ENCODE measurements around the gene LY6G6D. TPM values are rescaled to one million over a fixed set of nuclear protein-coding genes. Genes with fewer than 3 reads are reported as not detected.

LY6G6D gene
- total RNA-seq, 2 experiments from 2014 or later = not detected

DNA sequence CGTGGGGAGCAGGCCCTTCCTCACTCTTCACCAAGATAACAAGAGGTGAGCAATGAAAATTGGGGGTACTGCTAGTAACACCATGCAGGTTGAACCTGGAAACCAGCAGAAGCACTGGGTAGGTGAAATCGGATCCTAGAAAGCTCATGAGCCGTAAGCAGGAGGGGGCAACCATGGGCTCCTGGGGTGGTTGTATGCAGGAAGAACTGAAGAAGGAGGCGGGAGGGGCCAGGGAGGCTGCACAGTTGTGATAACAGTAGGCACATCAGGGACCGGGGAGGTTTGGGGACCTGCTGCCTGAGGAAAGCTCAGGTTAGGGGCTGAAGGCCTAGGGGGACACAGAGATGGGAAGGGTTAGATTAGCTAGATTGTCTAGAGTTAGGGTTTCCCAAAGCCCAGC is 28.7 kb upstream of the LY6G6D start:
- Mint-ChIP-seq H3K36me3 (peaks cover 10% of the 10 kb centered on the region), H3K4me3 (no peak overlapping the region), H3K4me1 (peaks cover 2% of the 10 kb centered on the region), H3K27me3 (no peaks in the 10 kb centered on the region), H3K27ac (no peak overlapping the region), H3K9me3 (ENCODE audit: low read depth) (no peaks in the 10 kb centered on the region)
- CTCF ChIA-PET = interaction anchor here (1.5 kb wide), 1 partner anchor 52 kb away, joined by 3 read pairs; no protein-coding TSS in a partner anchor
- ATAC-seq (no peak), DNase-seq (no peak)

GRCh38 chr6:31687321-31687720 is 27.8 kb upstream of the LY6G6D start:
- no peaks in the 10 kb centered on the region for H3K4me1 Mint-ChIP-seq
- H3K9me3 Mint-ChIP-seq (ENCODE audit: low read depth) = no peaks in the 10 kb centered on the region
- no peak overlapping the region for H3K27ac Mint-ChIP-seq
- no peak overlapping the region for H3K4me3 Mint-ChIP-seq
- no peak for DNase-seq
- no peak for ATAC-seq
- H3K27me3 Mint-ChIP-seq = no peaks in the 10 kb centered on the region
- CTCF ChIA-PET = interaction anchor here (1.5 kb wide), 1 partner anchor 52 kb away, joined by 3 read pairs; no protein-coding TSS in a partner anchor
- H3K36me3 Mint-ChIP-seq = peaks cover 12% of the 10 kb centered on the region

- H3K36me3 Mint-ChIP-seq = peaks cover 14% of the 10 kb centered on the region
- no peaks in the 10 kb centered on the region for H3K9me3 Mint-ChIP-seq (ENCODE audit: low read depth)
- CTCF ChIA-PET = interaction anchor here (1.5 kb wide), 1 partner anchor 51 kb away, joined by 3 read pairs; no protein-coding TSS in a partner anchor
- H3K27me3 Mint-ChIP-seq = no peaks in the 10 kb centered on the region
- H3K27ac Mint-ChIP-seq = no peak overlapping the region
- H3K4me3 Mint-ChIP-seq = no peak overlapping the region
- ATAC-seq = no peak
- H3K4me1 Mint-ChIP-seq = no peaks in the 10 kb centered on the region
- DNase-seq = no peak
Measured at GRCh38 chr6:31687860-31688693, 27.1 kb upstream of the LY6G6D start.

GRCh38 chr6:31689249-31690110 is 25.7 kb upstream of the LY6G6D start:
- CTCF ChIA-PET = interaction anchor here (1.4 to 2.1 kb wide), 2 partner anchors 8 to 67 kb away, joined by 3 to 6 read pairs; partner anchors contain the start of gene LY6G5C
- H3K9me3 Mint-ChIP-seq (ENCODE audit: low read depth) = no peaks in the 10 kb centered on the region
- H3K4me1 Mint-ChIP-seq = no peaks in the 10 kb centered on the region
- H3K27ac Mint-ChIP-seq = no peak overlapping the region
- peaks cover 14% of the 10 kb centered on the region for H3K36me3 Mint-ChIP-seq
- H3K27me3 Mint-ChIP-seq = no peaks in the 10 kb centered on the region
- H3K4me3 Mint-ChIP-seq = no peak overlapping the region
- ATAC-seq (peak; percentile 53), DNase-seq (no peak)

DNA sequence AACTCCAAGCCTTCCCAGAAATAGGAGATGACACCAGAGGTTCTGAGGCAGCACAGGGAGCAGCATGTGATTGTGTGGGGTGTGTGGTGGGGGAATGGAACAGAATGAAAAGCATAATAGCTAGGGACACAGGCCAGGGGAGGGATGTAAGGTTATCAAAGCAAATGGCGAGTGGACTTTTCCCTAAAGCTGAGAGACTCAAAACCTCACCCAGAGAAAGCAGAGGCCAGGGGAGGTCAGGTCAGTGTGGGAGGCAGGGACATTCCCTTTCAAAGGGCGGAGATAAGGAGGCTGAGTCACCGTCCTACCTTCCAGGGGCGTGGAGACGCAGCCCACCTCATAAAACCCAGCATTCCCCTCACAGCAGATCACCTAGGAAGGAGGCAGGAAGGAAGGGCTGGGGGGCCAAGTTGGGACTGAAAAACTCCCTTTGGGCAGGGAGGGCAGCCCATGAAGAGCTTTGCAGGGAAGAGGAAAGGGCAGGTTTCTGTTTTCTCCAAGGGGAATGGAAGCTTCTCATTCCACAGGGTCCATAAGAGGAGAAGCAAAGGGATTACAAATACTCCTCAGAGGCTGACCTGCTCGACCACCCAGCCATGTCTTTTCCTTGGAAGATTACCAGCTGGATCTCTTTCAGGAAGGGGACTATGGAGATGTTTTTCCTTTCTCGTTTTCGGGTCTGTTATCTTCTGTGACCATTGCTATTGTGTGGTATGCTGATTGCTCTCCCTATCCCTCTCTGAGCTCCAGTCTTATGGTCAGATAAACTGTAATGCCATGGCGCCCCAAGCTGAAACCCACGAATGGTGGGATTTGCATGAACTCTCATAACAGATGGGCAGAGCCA is 24.7 kb upstream of the LY6G6D start:
- Mint-ChIP-seq H3K27ac (no peak overlapping the region), H3K4me3 (no peak overlapping the region)
- no peak for ATAC-seq

DNA sequence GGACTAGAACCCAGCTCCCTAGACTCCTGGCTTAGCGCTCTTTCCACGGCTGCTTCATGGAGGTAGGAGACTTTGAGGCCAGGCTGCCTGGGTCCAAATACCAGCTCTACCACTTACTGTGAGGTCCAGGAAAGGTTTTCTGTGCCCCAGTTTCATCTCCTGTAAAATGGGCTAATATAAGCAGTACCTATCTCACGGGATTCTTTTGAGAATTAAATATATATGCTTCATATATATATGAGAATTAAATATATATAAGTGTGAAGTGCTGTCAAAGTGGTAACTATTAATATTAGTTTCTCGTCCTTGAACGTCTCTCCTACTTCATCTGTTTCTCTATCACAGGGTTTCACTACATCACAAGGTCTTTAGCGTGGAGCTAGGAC is 24.1 kb upstream of the LY6G6D start:
- no peaks in the 10 kb centered on the region for H3K9me3 Mint-ChIP-seq (ENCODE audit: low read depth)
- H3K27me3 Mint-ChIP-seq = no peaks in the 10 kb centered on the region
- peaks cover 18% of the 10 kb centered on the region for H3K36me3 Mint-ChIP-seq
- CTCF ChIA-PET = interaction anchor here (1.0 to 2.1 kb wide), 2 partner anchors 10 to 100 kb away, joined by 4 to 6 read pairs; partner anchors contain the start of gene LY6G5C
- H3K27ac Mint-ChIP-seq = no peak overlapping the region
- no peak for ATAC-seq
- no peak overlapping the region for H3K4me3 Mint-ChIP-seq
- H3K4me1 Mint-ChIP-seq = no peaks in the 10 kb centered on the region
- DNase-seq = no peak

More for the DNA sequence above, 24.7 kb upstream of the LY6G6D start:
- DNase-seq = no peak
- Mint-ChIP-seq H3K27me3 (no peaks in the 10 kb centered on the region), H3K9me3 (ENCODE audit: low read depth) (no peaks in the 10 kb centered on the region), H3K36me3 (peaks cover 18% of the 10 kb centered on the region), H3K4me1 (no peaks in the 10 kb centered on the region)
- CTCF ChIA-PET = interaction anchor here (1.0 to 2.1 kb wide), 3 partner anchors 9 to 101 kb away, joined by 3 to 6 read pairs (median 4); partner anchors contain the start of gene LY6G5C

- H3K4me1 Mint-ChIP-seq = no peaks in the 10 kb centered on the region
- H3K36me3 Mint-ChIP-seq = peaks cover 20% of the 10 kb centered on the region
- CTCF ChIA-PET = interaction anchor here (1.0 to 2.1 kb wide), 3 partner anchors 10 to 100 kb away, joined by 3 to 6 read pairs (median 4); partner anchors contain the start of gene LY6G5C
- no peaks in the 10 kb centered on the region for H3K27me3 Mint-ChIP-seq
- ATAC-seq (no peak), DNase-seq (no peak)
- no peak overlapping the region for H3K27ac Mint-ChIP-seq
- no peak overlapping the region for H3K4me3 Mint-ChIP-seq
- H3K9me3 Mint-ChIP-seq (ENCODE audit: low read depth) = no peaks in the 10 kb centered on the region
Measured at GRCh38 chr6:31691564-31692108, 23.5 kb upstream of the LY6G6D start.

DNA sequence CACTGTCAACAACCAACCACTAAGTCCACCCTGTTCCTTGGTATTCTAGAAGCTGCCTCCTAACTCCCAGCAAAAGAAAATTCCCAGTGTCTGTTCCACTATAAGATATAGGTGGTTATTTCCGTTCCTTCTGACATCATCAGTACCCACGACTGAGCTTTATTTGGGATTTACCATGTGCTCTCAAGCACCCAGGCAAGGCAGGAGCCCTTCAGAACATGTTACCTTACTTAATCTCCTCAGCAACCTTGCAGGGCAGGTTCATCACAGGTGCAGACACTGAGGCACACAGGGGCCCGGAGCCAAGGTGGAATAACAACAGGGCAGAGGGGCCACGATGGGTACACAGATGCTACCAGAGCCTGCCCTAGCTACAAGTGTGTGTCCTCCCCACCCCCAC is 22.8 kb upstream of the LY6G6D start:
- DNase-seq (no peak), ATAC-seq (no peak)
- CTCF ChIA-PET = interaction anchor here (0.6 to 1.5 kb wide), 2 partner anchors 19 to 138 kb away, joined by 3 read pairs; no protein-coding TSS in a partner anchor
- peaks cover 25% of the 10 kb centered on the region for H3K36me3 Mint-ChIP-seq
- peaks cover 1% of the 10 kb centered on the region for H3K4me1 Mint-ChIP-seq
- no peaks in the 10 kb centered on the region for H3K9me3 Mint-ChIP-seq (ENCODE audit: low read depth)
- H3K27ac Mint-ChIP-seq = no peak overlapping the region
- H3K4me3 Mint-ChIP-seq = no peak overlapping the region
- no peaks in the 10 kb centered on the region for H3K27me3 Mint-ChIP-seq

- Mint-ChIP-seq H3K9me3 (ENCODE audit: low read depth) (no peaks in the 10 kb centered on the region), H3K27me3 (no peaks in the 10 kb centered on the region), H3K4me3 (no peak overlapping the region), H3K4me1 (peaks cover 6% of the 10 kb centered on the region), H3K36me3 (peaks cover 26% of the 10 kb centered on the region), H3K27ac (no peak overlapping the region)
- CTCF ChIA-PET = interaction anchor here (0.6 to 1.6 kb wide), 3 partner anchors 11 to 137 kb away, joined by 3 to 4 read pairs (median 3); partner anchors contain the start of gene ABHD16A
- ATAC-seq (no peak), DNase-seq (no peak)
Measured at GRCh38 chr6:31692886-31693285, 22.3 kb upstream of the LY6G6D start.

- H3K27ac Mint-ChIP-seq = no peak overlapping the region
- H3K27me3 Mint-ChIP-seq = no peaks in the 10 kb centered on the region
- CTCF ChIA-PET = interaction anchor here (1.2 to 1.6 kb wide), 2 partner anchors 10 to 45 kb away, joined by 3 to 4 read pairs; partner anchors contain the start of gene ABHD16A
- H3K4me3 Mint-ChIP-seq = no peak overlapping the region
- peaks cover 8% of the 10 kb centered on the region for H3K4me1 Mint-ChIP-seq
- no peaks in the 10 kb centered on the region for H3K9me3 Mint-ChIP-seq (ENCODE audit: low read depth)
- DNase-seq (no peak), ATAC-seq (no peak)
- H3K36me3 Mint-ChIP-seq = peaks cover 28% of the 10 kb centered on the region
Measured at GRCh38 chr6:31693535-31693934, 21.6 kb upstream of the LY6G6D start.

- peak overlapping the region; percentile 69 for H3K27ac Mint-ChIP-seq
- CTCF ChIA-PET = no interaction called here
- H3K9me3 Mint-ChIP-seq (ENCODE audit: low read depth) = no peaks in the 10 kb centered on the region
- peaks cover 31% of the 10 kb centered on the region for H3K4me1 Mint-ChIP-seq
- peak; percentile 37 for ATAC-seq
- no peak for DNase-seq
- no peaks in the 10 kb centered on the region for H3K27me3 Mint-ChIP-seq
- no peak overlapping the region for H3K4me3 Mint-ChIP-seq
- H3K36me3 Mint-ChIP-seq = peaks cover 30% of the 10 kb centered on the region
Measured at GRCh38 chr6:31697555-31697954, 17.6 kb upstream of the LY6G6D start.

DNA sequence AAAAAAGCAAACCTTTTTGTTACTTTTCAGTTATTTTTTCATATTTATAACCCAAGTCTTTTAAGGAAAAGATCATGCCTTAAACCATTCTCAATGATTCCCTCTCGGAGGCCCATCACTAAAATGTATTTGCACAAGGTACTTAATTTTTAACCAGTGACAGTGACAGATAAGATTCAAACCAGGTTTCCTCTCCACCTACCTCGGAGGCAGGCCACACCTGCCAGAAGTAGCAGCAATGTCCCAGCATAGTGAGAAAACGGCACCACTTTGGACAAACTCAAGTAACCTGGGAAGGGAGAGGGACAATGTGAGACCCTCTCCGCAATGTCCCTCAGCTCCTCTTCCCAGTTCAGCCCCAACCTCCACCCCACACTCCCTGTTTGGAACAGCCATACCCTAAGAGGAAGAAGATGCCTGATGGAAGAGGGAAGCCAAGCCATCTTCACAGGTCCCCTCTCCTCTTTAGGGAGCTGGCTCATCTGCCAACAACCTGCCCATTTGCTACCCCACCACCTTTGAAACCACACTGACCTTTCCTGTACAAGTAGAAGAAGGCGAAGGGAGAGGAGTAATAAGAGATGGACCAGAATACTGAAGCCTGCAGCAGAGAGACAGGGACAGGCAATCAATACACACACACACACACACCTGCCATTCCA is 14.3 kb upstream of the LY6G6D start:
- Mint-ChIP-seq H3K27ac (peak overlapping the region; percentile 50), H3K4me1 (peaks cover 39% of the 10 kb centered on the region), H3K9me3 (ENCODE audit: low read depth) (no peaks in the 10 kb centered on the region), H3K27me3 (no peaks in the 10 kb centered on the region), H3K4me3 (peak overlapping the region; percentile 19), H3K36me3 (peaks cover 25% of the 10 kb centered on the region)
- CTCF ChIA-PET = interaction anchor here (1.6 kb wide), 1 partner anchor 20 kb away, joined by 4 read pairs; the partner anchor contains the start of gene LY6G5C
- no peak for DNase-seq
- ATAC-seq = no peak
